Neural cell (in vitro differentiated cells): ENCODE measurements around the gene ALG6.

ENCODE experiments used
- EP300 ChIP-seq: fragments of 450-650 bp; conservative IDR thresholded peaks from 2 replicates; pipeline ENCODE4 v1.6.1; 2014; ENCODE audit warnings: antibody characterized with exemption, mild to moderate bottlenecking, moderate library complexity; ENCODE audit not compliant: poor library complexity, severe bottlenecking
- EZH2 ChIP-seq: fragments of 200-600, 300-800 bp; shearing (Covaris generic), sonication (generic); IDR thresholded peaks from 2 replicates; pipeline ENCODE4 v1.6.1; 2014; ENCODE audit warnings: antibody characterized with exemption, low read length, borderline replicate concordance, mild to moderate bottlenecking; ENCODE audit not compliant: insufficient read depth, poor library complexity, severe bottlenecking
- TF ChIP-seq, protein P1 (sequence below): fragments of 450-650 bp; IDR thresholded peaks from 2 replicates; pipeline ENCODE4 v1.5.1; 2014; ENCODE audit warnings: antibody characterized with exemption, mild to moderate bottlenecking, moderate library complexity; ENCODE audit not compliant: poor library complexity, severe bottlenecking

DNA sequence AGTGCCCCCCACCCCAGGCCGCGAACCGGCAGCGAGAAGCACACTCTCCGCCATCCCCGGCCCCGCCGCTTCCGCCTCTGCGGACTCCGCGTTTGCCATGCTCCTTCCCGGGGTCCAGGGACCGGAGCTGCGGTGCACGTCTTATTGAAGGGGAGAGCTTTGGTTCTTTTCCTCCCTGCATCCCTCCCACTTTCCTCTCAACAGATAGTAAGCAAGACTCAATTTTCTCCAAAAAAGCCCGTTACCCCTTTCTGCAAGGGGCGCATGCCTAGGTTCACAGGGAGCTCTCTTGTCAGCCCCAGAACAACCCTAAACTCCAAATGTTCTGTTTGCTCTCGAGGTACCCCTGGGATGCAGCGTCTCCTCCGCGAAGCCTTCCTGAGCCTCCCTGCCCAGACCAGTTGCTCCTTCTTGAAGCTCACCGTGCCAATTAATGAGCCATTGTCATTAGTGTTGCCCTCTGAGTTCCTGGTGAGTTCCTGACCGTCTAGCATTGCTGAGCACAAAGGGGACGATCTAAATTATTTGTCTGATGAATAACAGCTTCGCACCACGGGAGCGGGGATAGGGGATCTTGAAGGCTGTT, 37.0 kb upstream of the ALG6 start:
- TF ChIP-seq, protein P1, sequence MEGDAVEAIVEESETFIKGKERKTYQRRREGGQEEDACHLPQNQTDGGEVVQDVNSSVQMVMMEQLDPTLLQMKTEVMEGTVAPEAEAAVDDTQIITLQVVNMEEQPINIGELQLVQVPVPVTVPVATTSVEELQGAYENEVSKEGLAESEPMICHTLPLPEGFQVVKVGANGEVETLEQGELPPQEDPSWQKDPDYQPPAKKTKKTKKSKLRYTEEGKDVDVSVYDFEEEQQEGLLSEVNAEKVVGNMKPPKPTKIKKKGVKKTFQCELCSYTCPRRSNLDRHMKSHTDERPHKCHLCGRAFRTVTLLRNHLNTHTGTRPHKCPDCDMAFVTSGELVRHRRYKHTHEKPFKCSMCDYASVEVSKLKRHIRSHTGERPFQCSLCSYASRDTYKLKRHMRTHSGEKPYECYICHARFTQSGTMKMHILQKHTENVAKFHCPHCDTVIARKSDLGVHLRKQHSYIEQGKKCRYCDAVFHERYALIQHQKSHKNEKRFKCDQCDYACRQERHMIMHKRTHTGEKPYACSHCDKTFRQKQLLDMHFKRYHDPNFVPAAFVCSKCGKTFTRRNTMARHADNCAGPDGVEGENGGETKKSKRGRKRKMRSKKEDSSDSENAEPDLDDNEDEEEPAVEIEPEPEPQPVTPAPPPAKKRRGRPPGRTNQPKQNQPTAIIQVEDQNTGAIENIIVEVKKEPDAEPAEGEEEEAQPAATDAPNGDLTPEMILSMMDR, result no peak
- TF ChIP-seq EP300 (no peak), EZH2 (peak; percentile 52)
